GM18861 (cell line): Measurements from ENCODE around the gene ALB.

ENCODE experiments used
- ATAC-seq: cut with Tn5 transposase; IDR thresholded peaks from one replicate; pipeline ENCODE4 v1.9.1; 2021; ENCODE audit not compliant: unreplicated experiment

The ALB gene

DNA sequence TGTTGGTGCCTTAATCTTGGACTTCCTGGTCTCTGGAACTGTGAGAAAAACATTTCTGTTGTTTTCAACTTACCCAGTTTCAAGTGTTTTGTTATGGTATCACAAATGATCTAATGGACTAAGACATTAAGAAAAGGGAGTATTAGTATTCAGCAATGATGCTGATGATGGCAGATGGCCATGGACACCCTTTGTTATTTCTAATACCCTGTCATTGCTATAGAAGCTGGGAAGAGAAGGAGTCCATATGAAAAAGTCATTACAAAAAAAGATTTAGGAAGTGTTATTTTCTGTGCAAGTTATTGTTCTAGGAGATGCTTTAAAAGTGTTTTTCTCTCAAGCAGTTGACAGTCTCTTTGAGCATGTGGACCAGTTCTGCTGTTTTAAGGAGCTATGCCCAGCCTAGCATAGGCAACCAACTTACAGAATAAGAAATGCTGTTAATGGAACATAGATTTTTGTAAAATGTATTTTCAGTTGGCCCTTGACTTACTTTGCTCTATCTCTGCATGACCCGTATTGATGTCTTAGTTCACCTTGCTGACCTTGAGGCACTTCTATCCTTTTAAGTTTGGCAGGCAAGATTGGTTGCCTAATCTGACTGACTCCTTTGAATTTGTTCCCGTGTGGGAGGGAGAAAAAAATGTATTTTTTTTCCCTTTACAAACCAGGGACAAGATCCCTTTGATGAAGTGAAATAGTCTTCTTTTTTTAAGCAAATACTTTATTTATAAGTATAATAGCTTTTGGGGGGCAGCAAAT, 25.9 kb downstream of the ALB start:
- ATAC-seq, result no peak

DNA sequence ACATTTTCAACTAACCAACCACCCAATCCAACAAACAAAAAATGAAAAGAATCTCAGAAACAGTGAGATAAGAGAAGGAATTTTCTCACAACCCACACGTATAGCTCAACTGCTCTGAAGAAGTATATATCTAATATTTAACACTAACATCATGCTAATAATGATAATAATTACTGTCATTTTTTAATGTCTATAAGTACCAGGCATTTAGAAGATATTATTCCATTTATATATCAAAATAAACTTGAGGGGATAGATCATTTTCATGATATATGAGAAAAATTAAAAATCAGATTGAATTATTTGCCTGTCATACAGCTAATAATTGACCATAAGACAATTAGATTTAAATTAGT, 27.7 kb downstream of the ALB start:
- no peak for ATAC-seq

- no peak for ATAC-seq
These were observed 28.3 kb downstream of the ALB start for GRCh38 chr4:73432169-73433000.

GRCh38 chr4:73433140-73433539, 29.1 kb downstream of the ALB start:
- ATAC-seq, result no peak

DNA sequence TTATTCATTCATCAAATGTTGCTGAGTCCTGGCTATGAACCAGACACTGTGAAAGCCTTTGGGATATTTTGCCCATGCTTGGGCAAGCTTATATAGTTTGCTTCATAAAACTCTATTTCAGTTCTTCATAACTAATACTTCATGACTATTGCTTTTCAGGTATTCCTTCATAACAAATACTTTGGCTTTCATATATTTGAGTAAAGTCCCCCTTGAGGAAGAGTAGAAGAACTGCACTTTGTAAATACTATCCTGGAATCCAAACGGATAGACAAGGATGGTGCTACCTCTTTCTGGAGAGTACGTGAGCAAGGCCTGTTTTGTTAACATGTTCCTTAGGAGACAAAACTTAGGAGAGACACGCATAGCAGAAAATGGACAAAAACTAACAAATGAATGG, 30.2 kb downstream of the ALB start:
- peak; percentile 71 for ATAC-seq

DNA sequence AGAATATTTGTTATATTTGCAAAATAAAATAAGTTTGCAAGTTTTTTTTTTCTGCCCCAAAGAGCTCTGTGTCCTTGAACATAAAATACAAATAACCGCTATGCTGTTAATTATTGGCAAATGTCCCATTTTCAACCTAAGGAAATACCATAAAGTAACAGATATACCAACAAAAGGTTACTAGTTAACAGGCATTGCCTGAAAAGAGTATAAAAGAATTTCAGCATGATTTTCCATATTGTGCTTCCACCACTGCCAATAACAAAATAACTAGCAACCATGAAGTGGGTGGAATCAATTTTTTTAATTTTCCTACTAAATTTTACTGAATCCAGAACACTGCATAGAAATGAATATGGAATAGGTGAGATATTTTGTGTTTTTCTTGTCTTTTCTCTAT, 31.9 kb downstream of the ALB start, which contains the start of gene AFP:
Gene AFP (plus strand): TSS at position 238 of the 400 bp plus-strand sequence. CDS start 42 bp downstream, at position 280.
- ATAC-seq, result no peak

DNA sequence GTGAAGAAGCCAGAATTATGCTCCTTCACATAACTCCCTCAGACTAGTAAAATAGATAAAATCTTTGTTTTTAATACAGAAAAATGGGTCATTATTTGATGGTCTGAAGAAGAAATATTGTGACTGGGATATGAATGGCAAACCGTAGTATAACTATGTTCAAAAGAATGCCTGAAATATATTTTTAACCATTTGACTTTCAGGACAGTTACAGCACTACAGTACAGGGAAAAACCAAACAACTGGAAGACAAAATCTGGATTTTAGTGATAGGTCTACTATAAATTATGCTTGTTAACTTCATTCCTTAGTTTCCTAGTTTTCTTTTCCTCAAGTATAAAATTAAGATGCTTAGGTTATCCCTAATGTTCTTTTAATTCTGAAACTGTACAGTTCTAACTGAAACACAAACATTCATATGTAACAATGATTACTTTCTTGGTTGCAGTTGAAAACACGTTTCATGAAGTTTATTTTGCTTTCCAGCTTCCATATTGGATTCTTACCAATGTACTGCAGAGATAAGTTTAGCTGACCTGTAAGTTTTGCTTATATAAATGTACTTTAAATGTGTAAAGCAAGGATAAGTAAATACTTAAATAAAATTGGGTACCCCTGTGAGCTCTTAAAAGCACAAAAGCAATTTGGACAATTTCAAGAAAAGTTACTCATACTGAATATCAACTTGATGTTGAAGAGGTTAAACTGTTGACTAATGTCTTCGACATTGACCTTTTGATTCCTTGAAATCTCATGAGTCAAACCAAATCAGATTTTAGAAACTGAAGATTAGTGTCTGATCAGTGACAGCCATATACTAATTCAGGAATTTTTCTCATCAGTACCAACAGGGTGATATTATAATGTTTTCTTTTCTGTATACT, 32.8 kb downstream of the ALB start:
- ATAC-seq, result no peak

- ATAC-seq, result no peak
These were observed 33.5 kb downstream of the ALB start for GRCh38 chr4:73437558-73437956.

GRCh38 chr4:73438048-73438447, 34.0 kb downstream of the ALB start:
- ATAC-seq, result no peak

DNA sequence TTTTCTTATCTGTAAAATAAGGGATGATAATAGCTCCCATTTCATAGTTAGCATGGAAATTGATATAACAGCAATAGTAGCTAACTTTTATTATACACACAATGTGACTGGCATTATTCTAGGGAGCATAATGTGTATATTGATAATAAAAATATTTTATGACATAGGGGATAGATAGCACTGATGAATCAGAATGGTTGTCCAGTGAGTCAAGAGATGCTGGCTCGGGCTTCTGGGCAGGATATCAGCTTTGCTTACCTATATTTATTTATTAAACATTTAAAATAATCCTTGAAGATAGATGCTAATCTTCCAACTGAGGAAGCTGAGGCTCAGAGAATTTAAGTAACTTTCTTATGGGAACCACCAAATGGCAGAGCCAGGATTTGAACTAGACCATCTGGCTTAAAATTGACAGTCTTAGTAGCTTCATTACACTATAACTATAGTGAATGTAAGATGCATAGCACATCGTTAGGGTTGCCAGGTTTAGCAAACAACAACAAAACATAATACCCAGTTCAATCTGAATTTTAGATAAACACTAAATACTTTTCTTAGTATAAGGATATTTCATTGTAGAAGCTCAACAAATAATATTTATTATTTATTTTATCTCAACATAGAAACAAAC, 34.6 kb downstream of the ALB start:
- ATAC-seq, result no peak

DNA sequence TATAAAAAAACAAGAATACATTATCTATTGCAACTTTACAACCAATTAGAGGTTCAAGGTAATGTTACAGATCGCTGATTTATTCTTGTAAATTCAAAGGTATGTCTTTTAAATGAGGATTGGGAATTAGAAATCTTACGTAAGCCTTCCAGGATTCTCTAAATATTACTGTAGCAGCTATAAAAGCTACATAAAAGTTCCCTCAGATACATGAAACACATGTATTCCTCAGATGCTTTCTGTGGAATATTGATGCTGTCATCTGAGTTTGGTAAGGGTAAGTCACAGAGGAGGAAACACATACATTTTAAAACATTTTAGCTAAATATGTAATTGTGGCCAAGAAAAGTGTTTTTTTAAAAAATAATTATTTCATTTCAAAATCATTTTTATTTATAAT, 35.4 kb downstream of the ALB start:
- no peak for ATAC-seq

GRCh38 chr4:73439991-73440390, 35.9 kb downstream of the ALB start:
- ATAC-seq, result no peak

DNA sequence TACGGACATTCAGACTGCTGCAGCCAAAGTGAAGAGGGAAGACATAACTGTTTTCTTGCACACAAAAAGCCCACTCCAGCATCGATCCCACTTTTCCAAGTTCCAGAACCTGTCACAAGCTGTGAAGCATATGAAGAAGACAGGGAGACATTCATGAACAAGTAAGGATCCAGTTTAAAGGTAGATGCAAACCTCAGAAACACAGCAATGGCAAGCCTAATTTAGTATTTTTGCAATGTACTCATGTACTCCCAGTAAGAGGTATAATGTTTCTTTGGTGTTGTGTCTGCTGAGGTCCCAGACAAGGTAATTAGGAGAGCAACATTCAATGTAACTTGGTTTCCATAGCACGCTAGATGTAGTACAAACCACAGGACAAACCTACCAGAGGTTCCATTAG, 36.6 kb downstream of the ALB start:
- ATAC-seq, result no peak

GRCh38 chr4:73442275-73442674, 38.2 kb downstream of the ALB start:
- no peak for ATAC-seq

- ATAC-seq, result no peak
These were observed 39.1 kb downstream of the ALB start for GRCh38 chr4:73443224-73443623.

DNA sequence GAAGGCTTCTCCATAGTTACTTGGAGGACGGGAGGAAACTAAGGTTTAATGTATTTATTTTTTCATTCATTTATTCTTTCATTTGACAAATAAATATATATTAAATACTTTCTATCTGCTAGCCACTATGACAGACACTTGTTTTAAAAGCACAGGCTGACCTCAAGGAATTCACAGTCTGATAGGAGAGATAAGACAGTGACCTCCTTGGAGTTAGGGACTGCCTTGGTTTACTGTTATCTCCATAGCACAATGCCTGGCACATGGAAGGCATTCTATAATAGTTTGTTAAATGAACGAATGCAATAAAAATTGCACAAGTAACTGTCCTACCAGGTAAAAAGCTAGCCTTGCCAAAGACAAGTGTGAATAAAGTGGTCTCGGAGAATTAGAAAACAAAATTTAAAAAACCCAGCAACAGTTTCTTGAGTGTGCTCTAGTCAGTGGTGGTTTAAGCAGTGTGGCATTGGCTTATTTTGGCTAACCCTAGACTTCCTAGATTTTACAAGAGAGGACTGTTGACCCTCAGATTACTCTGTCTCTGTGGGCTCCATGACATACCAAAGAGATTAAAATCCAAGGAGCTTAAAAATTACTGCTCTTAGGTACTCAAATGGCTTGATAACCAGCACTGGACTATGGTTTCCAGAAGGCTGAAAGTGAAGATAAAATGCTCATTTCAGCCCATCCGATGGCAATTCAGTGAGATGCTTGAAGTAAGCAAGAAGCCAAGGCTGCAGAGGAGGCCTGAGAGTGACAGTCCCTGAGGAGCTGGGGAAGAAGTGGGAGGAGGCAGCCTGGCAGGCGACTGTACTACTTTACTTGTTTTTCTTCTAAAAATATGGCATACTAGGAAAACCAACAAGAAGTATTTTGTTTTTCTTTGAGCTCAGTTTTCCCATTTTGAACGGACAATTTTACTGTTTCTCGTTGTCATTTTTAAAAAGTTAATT, 41.6 kb downstream of the ALB start:
- ATAC-seq, result no peak

DNA sequence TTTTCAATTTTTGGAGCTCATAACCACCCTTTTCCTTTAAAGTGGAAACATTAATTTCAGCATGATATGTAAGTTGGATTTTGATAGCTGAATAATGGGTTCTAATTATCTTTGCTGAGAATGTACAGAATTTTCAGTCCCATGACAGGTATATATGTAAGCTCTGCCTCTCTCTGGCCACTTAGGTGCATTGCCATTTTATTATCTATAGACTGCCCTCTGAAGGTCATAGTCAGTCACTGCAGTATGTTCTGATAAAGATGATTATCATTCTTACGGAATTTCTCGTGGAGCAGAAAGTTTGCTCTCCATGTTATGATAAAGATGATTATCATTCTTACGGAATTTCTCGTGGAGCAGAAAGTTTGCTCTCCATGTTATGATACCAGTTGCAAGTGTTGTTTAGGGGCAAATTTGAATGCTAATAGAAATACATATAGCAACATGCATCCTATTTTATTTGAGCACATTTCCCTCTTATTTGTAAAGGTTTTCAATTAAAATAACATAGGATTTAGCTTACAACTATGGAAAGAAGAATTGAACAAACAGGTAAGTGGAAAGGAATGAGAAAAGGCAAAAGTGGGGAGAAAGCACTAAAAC, 42.4 kb downstream of the ALB start:
- peak; percentile 97 for ATAC-seq

DNA sequence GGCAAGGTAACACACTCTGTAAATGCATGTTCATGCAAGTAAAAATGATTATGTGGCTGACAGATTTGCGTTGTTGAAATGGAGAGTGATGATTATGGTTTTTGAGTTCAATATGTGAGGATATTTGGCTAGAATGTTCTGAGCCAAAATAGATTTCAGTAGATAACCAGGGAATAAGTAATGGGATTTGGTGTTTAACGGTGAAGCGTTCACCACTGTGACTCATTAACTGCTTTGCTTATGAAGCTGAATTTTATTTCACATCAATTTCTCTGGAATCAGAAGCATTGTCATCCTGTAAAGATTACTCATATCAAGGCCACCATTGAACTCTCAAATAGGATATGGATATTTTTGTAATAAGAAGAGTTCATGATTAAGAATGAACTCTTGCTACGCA, 43.6 kb downstream of the ALB start:
- no peak for ATAC-seq

DNA sequence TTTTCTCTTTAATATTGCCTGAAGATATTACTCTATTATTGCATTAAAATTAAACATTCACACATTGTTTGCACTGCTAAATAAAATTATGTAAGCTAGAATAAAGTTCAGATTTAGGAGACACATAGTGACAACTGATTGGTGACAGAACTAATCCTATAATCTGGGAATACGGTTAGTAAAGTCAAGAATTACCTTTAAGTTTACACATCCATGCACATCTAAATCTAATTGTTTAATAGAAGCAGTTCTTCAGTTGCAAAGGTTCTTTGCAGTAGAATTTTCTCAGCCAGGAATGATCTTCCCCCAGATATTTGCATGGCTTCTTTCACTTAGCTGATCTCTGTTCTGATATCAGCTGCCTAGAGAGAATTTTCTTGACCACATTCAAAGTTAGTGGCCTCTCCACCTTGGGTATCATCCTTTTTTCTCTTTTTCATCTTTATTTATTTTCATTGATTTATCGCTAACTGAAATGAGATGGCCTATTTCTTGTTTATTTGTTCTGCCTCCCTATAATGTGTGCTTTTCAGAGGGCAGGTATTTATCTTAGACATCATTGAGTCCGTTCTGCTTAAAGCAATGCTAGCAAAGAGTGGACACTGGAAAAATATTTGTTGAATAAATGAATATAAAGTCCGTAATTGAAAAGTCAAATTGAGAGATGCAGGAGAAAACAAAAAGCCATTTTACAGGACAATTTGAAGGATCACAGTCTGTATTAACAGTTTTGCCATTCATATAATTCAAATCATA, 44.5 kb downstream of the ALB start:
- no peak for ATAC-seq
